HCT116 (cell line): ENCODE data around the gene UFD1.

Experiments
- CEBPB ChIP-seq: IDR thresholded peaks from 2 replicates; pipeline ENCODE4 v1.6.1; 2012; ENCODE audit warnings: low read depth
- EZH2 ChIP-seq: fragments of 200-600 bp; sonication (generic); IDR thresholded peaks from 2 replicates; pipeline ENCODE4 v1.6.1; 2017; ENCODE audit warnings: antibody characterized with exemption, mixed run types
- JUND ChIP-seq: IDR thresholded peaks from 2 replicates; pipeline ENCODE4 v1.6.1; 2012
- POLR2A ChIP-seq: IDR thresholded peaks from 2 replicates; pipeline ENCODE4 v1.7.0; 2011; ENCODE audit warnings: borderline replicate concordance; ENCODE audit not compliant: insufficient read depth, insufficient read length; ENCODE audit errors: extremely low read depth
- SP1 ChIP-seq: IDR thresholded peaks from 2 replicates; pipeline ENCODE4 v1.6.1; 2012; ENCODE audit warnings: low read depth
- TCF7L2 ChIP-seq: IDR thresholded peaks from 2 replicates; pipeline ENCODE4 v1.7.0; 2011; ENCODE audit warnings: borderline replicate concordance, inconsistent platforms; ENCODE audit not compliant: insufficient read depth, insufficient read length; ENCODE audit errors: extremely low read depth
- ZNF274 ChIP-seq: fragments of 200-500 bp; sonication (Bioruptor generic); IDR thresholded peaks from 2 replicates; pipeline ENCODE4 v1.6.1; 2014; ENCODE audit warnings: mild to moderate bottlenecking, low read depth, low read length, inconsistent platforms
- TF ChIP-seq, protein P1 (sequence below), 3 experiments: fragments of 200-600 bp in 1 of 3; sonication (generic) in 1 of 3; IDR thresholded peaks in 2 of 3; conservative IDR thresholded peaks in 1 of 3; 2 replicates each; pipeline ENCODE4 v1.5.1; 2012 to 2017; ENCODE audit warnings: low read depth in 2 of 3, low read length in 2 of 3, antibody characterized with exemption in 1 of 3, borderline replicate concordance in 1 of 3, control low read depth in 1 of 3, mild to moderate bottlenecking in 1 of 3, mixed read lengths in 1 of 3, mixed run types in 1 of 3, moderate library complexity in 1 of 3; ENCODE audit not compliant: insufficient read depth in 1 of 3
- TF ChIP-seq, protein P2 (sequence below): IDR thresholded peaks from 2 replicates; pipeline ENCODE4 v1.6.1; 2012; ENCODE audit warnings: low read depth

DNA sequence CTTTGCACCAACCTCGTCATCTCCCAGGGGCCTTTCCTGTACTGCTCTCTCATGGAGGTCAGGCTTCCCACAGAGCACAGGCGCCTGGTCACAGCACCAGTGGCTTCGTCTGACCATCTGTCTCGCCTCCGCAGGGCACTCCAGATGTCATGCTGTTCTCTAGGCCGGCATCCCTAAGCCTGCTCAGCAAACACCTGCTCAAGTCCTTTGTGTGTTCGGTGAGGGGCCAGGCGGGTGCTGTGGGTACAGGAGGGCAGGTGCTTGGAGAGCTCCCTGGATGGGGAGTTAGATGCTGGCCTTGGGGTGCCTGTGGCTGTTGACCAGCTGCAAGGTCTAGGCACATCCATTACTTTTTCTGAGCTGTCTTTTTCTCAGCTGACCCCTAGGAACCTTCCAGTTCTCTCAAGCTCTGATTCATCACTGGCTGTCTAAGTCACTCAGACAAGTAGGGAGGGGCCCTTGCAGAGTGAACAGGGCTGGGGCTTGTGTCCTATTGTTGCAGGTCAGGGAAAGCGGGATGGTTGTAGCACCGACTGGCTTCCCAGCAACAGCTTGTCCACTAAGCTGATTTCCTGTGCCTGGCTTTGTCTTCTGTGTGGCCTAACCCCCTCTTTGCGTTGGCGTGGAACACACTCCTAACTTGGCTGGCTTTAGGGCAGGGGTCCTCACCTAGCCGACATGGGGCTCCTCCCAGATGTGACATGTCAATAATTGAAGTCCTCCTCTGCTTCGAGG lies 36.0 kb upstream of the UFD1 start:
- TF ChIP-seq, protein P1, sequence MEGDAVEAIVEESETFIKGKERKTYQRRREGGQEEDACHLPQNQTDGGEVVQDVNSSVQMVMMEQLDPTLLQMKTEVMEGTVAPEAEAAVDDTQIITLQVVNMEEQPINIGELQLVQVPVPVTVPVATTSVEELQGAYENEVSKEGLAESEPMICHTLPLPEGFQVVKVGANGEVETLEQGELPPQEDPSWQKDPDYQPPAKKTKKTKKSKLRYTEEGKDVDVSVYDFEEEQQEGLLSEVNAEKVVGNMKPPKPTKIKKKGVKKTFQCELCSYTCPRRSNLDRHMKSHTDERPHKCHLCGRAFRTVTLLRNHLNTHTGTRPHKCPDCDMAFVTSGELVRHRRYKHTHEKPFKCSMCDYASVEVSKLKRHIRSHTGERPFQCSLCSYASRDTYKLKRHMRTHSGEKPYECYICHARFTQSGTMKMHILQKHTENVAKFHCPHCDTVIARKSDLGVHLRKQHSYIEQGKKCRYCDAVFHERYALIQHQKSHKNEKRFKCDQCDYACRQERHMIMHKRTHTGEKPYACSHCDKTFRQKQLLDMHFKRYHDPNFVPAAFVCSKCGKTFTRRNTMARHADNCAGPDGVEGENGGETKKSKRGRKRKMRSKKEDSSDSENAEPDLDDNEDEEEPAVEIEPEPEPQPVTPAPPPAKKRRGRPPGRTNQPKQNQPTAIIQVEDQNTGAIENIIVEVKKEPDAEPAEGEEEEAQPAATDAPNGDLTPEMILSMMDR (IDR thresholded peaks at IDR 0.05 in 2 of 3, conservative IDR thresholded peaks at IDR 0.05 in 1 of 3; ENCODE audit: borderline replicate concordance in 1 of 3, insufficient read depth in 1 of 3, low read depth in 2 of 3, low read length in 2 of 3), result no peak
- TF ChIP-seq SP1 (no peak), JUND (no peak), TCF7L2 (no peak), ZNF274 (no peak), POLR2A (no peak), EZH2 (no peak), CEBPB (no peak)
- TF ChIP-seq, protein P2, sequence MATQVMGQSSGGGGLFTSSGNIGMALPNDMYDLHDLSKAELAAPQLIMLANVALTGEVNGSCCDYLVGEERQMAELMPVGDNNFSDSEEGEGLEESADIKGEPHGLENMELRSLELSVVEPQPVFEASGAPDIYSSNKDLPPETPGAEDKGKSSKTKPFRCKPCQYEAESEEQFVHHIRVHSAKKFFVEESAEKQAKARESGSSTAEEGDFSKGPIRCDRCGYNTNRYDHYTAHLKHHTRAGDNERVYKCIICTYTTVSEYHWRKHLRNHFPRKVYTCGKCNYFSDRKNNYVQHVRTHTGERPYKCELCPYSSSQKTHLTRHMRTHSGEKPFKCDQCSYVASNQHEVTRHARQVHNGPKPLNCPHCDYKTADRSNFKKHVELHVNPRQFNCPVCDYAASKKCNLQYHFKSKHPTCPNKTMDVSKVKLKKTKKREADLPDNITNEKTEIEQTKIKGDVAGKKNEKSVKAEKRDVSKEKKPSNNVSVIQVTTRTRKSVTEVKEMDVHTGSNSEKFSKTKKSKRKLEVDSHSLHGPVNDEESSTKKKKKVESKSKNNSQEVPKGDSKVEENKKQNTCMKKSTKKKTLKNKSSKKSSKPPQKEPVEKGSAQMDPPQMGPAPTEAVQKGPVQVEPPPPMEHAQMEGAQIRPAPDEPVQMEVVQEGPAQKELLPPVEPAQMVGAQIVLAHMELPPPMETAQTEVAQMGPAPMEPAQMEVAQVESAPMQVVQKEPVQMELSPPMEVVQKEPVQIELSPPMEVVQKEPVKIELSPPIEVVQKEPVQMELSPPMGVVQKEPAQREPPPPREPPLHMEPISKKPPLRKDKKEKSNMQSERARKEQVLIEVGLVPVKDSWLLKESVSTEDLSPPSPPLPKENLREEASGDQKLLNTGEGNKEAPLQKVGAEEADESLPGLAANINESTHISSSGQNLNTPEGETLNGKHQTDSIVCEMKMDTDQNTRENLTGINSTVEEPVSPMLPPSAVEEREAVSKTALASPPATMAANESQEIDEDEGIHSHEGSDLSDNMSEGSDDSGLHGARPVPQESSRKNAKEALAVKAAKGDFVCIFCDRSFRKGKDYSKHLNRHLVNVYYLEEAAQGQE, result no peak
